Stimulated activated CD8-positive, alpha-beta memory T cell treated with anti-CD3 and anti-CD28 coated beads, Interleukin-15, amount 100 ng/mL, for 24 hours (primary cell): ENCODE data around the gene S100A8.

Experiments
- DNase-seq: peaks from one replicate; pipeline ENCODE4 v3.0.0-alpha.2; 2020; ENCODE audit warnings: low read depth

The S100A8 gene

DNA sequence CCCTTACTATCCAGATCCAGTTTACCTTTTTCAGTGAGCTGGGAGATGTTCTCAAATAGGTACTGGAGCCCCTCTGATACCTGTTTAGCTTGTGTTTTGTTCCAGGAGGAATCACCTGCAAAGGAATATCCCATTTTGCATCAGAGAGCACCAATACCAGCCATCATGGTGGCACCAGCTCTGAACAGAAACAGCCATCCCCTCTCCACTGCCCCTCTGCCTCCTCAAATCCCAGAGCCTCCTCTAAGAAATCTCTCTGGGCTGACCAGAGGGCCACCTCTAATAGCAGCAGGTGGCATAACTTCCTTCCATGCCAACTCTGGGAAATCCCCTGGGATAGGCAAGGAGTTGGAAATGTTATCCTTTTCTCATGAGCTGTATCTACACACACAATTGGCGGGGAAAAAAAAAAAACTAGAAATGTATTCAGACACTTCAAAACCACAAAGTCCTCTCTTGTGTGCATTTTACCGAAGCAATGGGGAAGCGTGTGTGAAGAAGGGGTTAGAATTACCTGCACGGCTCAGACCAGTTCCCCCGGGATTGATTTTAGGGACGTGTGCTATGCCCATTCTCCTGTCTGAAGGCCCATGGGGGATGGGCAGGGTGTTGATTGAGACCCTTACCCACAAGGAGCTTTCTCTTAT lies 44.7 kb downstream of the S100A8 start:
- no peak for DNase-seq

DNA sequence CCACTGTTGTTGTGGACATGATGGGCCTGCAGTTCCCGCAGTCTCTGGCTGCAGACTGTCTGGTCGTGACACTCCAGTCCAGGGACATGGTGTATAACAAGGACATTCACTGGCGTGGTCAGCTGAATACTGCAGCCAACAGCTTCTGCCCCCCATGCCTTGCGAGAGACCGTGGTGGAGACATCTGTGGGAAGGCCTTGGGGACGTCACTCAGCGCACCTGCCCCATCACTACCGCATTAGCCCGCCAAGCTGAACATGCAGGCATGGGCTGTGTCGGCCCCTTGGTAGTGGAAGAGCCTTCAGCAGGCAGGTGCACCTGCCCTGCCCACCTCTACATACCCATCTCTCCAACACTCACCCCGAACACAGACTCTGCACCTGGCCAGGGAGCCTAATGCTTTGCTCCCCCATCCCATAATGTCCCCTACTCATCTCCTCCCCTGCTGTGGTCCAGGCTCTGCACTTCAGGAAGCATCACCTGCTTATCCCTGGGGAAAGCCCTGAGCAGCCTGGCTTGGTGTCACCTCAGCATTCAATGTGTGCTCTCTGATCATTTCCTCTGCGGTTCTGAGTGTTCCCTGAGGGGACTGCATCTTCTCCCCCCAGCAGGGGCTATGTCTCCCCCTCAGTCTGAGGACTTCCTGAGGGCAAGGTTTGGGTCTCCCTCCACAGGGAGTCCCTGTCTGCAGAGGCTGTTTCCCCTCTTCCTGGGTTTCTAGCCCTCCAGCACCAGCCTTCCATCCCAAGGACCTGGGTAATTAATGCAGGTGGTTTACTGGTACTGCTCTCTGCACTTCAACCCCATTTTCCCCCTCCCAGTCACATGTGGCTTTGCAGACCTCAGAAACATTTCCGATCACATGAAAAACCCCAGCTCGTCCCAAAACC lies 45.4 kb downstream of the S100A8 start:
- no peak for DNase-seq

DNA sequence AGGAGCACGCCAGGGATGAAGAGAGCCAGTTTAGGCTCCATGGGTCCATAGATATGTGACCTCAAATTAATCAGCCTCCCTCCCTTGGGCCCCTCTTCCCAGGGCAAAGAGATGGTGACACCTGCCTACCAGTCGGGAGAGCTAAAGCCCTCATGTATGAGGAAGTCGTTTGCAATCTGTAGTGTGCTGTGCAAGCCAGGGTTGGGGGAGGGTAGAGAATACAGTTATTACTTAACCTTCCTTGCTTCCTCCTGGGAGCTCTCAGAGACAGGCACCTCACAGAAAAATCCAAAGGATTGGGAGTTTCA lies 46.2 kb downstream of the S100A8 start:
- no peak for DNase-seq

DNA sequence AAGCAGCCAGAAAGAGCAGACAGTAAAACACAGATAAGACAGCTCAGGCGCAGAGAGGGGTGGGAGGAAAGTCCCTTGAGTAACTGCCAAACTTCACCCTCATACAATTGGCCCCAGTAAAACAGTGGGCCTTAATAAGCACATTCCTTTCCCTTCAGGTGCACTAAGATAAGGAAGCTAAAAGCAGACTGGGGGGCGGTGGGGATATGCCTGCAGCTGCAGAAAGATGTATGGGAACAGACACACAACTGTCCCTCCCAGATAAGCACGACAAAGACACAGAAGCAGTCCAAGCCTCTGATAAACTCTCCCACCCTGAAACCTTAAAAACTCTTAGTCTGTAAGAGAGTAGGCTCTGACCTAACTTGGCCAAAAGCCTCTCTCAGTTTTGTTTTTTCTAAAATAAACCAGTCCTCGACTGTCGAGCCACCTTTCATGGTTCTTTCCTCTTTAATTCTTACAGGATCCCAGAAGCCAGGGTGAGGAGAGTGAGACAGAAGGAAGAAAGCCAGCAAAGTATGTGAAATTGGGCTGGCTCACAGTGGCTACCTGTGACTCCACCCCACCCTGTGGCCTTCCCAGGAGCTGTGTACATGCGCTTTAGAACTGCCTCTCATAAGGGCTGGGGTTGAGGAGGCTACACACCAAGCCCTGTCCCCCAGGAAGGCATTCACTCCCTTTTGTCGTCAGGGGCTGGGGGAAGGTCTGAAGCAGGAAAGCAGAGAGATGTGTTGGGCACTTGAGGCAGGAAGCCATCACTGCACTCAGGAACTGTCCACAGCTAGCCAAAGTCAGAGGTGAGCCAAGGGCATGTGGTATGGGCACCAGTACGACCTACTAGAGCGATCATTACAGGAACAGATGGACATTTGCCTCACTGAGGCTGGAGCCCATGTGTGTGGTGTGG lies 46.8 kb downstream of the S100A8 start:
- DNase-seq, result no peak

DNA sequence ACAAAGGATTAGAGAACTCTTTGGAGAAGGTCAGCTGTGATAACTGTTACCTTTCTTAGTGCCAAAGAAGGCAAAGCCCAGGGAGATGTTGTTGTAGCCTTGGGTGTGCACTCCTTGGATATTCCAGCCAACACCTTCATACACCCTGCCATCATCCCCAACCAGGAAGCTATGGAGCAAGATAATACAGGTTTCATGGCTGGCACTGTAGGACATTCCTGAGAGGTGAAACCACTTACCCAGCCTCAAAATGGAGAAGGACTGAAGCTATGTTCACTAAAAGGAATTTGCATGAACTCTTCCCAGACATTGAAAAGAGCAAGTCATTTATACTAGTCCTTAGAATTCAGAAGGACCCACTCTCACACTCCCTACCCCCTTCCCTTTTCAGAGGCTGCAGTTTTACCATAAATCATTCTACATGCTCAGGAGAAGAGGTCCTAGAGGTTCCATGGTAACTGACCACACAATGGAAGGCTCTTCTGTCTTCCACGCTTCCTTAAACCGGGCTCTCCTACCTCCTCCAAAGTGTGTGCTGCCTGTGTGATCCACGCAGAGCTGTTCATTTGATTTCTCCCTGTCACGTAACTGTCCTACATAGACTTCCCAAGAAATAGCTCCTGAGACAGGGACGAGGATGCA lies 47.7 kb downstream of the S100A8 start:
- no peak for DNase-seq

DNA sequence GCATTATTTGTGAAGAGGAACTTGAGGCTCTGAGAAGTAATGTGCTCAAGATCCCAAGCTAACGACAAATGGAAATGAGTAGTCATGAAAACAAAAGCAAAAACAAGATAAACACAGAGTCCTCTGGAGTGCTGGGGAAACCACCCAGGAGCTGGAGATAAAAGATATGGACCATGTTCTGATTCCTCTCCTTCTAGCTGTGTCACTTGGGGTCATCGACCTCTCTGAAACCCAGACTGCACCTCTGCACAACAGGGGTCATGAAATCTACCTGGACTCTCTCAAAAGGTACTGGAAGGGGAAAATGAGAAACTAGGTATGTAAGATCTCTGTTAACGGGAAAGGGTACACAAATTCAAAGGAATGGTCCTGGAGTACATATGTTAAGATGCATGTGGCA lies 48.7 kb downstream of the S100A8 start:
- DNase-seq, result no peak

DNA sequence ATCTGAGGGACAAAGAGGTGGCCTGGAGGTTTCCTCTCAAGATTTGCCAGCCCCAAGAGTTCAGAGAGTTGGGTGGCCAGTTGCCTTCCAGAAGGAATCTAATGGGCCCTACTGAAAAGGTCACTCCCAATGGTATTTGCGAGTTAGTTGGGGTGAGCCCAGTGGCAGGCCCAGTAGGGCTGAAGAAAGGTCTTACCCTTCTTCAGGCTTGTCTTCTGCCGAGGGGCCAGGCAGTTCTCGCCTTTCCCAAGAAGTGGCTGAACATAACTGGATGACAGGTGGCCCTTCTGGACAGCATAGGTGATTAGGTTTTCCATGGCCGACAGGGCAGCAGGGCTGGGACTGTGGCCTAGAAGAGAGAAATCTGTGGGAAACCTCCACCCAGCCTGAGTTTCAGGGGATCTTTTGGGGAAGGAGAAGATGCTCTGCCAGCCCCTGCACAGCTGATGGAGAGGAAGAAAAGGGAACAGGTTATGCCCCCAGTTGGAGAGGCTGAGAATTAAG lies 49.4 kb downstream of the S100A8 start:
- no peak for DNase-seq

DNA sequence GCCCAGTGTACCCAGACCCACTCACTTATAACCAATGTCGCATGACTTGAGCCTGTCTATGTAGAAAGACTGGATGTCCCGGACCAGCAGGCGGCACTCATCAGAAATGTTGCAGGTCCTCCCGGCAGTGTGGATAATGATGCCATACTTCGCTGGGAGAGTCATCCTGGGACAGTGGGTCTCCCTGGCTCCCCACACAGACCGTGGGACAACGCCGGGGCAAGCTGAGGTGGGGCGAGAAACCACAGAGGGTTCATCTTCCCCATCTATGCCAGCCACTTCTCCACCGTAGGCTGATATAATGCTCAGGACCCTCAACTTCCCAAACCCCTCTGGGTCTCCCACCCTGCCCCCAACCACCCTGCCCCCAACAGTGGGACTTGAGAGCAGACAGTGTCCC lies 50.5 kb downstream of the S100A8 start:
- DNase-seq, result no peak
